ENCODE data around the gene DOCK2. TPM values are rescaled to one million over a fixed set of nuclear protein-coding genes. Genes with fewer than 3 reads are reported as not detected.
"Not testable (repeated sequence)": the region's sequence is repeated elsewhere in the genome, so short reads cannot be mapped to it uniquely, and the experiment has no call there.

DOCK2 gene
- total RNA-seq, 1 donor from 2014 or later = 108 TPM

DNA sequence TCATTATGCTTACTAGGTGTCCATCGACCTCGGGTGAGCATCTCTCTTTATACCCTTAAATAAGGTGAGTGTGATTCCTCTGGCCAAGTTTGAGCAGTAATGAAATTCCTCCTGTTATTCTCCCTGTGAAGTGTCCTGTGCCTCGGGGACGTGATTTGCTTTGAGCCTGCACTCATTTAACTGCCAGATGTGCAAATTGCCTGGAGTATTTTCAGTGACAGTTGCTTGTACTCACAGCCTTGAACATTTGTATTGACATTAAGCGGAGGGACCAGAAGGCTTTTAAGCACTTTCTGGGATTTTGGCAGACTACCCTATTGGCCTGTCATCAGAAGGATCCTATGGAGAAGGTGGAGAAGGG lies 126.9 kb downstream of the DOCK2 start:
- H3K36me3 ChIP-seq = peaks cover 20% of the 10 kb centered on the region
- DNase-seq (no peak), ATAC-seq (no peak)
- no peaks in the 10 kb centered on the region for H3K27me3 ChIP-seq (ENCODE audit: low read depth)
- intact Hi-C loops (cut with DNase I) = no loop called here
- no peaks in the 10 kb centered on the region for H3K9me3 ChIP-seq
- H3K27ac ChIP-seq = no peak overlapping the region
- no peak overlapping the region for H3K4me3 ChIP-seq
- TF ChIP-seq, protein P1, sequence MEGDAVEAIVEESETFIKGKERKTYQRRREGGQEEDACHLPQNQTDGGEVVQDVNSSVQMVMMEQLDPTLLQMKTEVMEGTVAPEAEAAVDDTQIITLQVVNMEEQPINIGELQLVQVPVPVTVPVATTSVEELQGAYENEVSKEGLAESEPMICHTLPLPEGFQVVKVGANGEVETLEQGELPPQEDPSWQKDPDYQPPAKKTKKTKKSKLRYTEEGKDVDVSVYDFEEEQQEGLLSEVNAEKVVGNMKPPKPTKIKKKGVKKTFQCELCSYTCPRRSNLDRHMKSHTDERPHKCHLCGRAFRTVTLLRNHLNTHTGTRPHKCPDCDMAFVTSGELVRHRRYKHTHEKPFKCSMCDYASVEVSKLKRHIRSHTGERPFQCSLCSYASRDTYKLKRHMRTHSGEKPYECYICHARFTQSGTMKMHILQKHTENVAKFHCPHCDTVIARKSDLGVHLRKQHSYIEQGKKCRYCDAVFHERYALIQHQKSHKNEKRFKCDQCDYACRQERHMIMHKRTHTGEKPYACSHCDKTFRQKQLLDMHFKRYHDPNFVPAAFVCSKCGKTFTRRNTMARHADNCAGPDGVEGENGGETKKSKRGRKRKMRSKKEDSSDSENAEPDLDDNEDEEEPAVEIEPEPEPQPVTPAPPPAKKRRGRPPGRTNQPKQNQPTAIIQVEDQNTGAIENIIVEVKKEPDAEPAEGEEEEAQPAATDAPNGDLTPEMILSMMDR (IDR thresholded peaks at IDR 0.05) = no peak
- H3K4me1 ChIP-seq = no peaks in the 10 kb centered on the region

DNA sequence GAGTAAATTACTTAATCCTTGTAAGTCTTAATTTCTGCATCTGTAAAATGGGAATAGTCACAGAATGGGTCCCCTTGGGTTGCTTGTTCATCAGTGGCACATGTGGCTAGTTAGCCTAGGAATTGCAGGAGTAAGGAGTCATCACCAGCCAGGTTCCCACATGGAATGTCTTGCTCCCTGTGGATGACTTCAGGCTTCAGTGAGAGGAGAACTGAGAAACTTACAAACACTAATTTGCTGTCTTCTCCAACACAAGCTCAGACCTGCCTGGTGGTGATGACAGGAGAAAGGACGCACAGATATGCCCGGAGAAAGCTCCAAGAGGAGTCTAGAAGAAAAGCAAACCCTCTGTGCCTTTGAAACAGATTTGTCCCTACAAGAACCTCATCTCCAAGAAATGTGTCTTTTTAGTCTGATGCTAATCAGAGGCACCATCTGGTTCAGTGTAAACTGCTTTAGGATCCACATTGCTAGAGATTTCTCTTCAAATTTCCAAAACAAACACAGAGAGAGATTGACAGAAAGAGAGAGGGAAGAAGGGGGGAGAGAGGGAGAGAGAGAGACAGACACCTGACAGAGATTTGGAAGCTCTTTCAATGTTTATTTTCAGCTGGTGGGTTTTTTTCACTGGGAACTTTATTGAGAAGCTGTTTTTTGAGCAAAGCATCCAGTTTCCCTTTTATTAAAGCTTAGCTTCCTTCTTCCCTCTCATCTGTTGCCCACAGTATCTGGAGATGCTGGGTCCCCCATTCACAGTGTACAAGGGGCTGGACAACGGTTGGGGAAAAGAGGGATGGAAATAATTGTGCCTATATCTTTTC lies 128.3 kb downstream of the DOCK2 start:
- DNase-seq = no peak
- no peaks in the 10 kb centered on the region for H3K9me3 ChIP-seq
- TF ChIP-seq, protein P1 (IDR thresholded peaks at IDR 0.05) = no peak
- no peaks in the 10 kb centered on the region for H3K27me3 ChIP-seq (ENCODE audit: low read depth)
- peaks cover 20% of the 10 kb centered on the region for H3K36me3 ChIP-seq
- H3K27ac ChIP-seq = no peak overlapping the region
- ATAC-seq = no peak
- H3K4me3 ChIP-seq = no peak overlapping the region
- intact Hi-C loops (cut with DNase I) = no loop called here
- H3K4me1 ChIP-seq = no peaks in the 10 kb centered on the region

DNA sequence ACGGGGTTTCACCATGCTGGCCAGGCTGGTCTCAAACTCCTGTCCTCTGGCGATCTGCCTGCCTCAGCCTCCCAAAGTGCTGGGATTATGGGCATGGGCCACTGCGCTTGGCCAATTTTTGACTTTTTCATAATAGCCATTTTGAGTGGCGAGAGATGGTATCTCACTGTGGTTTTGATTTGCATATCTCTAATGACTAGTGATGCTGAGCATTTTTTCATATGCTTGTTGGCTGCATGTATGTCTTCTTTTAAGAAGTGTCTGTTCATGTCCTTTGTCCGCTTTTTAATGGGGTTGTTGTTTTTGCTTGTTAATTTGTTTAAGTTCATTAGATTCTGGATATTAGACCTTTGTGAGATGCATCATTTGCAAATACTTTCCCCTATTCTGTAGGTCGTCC lies 129.9 kb downstream of the DOCK2 start:
- H3K36me3 ChIP-seq = peaks cover 16% of the 10 kb centered on the region
- DNase-seq; intact Hi-C loops (cut with DNase I); H3K9me3 ChIP-seq; H3K4me3 ChIP-seq; H3K27me3 ChIP-seq (ENCODE audit: low read depth); ATAC-seq; H3K4me1 ChIP-seq; H3K27ac ChIP-seq: not testable (repeated sequence)

DNA sequence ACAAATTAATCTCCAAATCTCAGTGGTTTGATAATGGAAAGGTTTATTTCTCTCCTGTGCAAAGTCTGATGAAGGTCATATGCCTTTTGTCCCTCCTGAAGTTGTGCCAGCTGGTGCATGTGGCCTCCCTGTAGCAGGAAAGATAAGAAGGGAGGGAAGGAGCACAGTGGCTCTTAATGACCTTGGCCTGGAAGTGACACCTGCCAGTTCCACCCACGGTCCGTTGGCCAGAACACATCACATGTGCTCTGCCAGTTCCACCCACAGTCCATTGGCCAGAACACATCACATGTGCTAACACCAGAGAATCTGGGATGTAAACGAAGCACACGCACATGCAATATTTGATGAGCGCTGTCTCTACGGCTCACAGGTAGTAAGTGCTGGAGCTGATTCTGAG lies 130.9 kb downstream of the DOCK2 start:
- intact Hi-C loops (cut with DNase I) = no loop called here
- no peak for ATAC-seq
- Histone ChIP-seq H3K27ac (no peak overlapping the region), H3K4me3 (no peak overlapping the region), H3K36me3 (peaks cover 7% of the 10 kb centered on the region), H3K4me1 (no peaks in the 10 kb centered on the region), H3K9me3 (no peaks in the 10 kb centered on the region), H3K27me3 (ENCODE audit: low read depth) (no peaks in the 10 kb centered on the region)
- TF ChIP-seq, protein P1 (IDR thresholded peaks at IDR 0.05) = no peak
- no peak for DNase-seq

DNA sequence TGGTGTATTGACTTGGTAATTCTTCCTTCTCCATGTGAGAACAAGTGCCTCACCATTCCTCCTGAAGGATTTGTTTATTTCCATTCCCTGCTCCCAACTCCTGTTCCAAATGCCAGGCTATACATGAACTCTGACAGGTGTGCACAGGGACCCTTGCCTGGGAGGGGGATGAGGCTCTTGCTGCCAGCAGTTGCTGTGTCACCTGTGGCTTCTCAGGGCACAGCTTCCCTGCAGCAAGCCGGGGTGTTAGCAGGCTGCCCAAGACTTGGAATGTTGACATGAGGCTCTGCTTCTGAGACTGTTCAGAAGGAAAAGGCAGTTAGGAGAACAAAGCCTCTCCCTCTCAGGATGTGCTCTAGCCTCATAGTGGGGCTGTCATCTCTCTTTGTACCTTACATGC lies 131.3 kb downstream of the DOCK2 start:
- Histone ChIP-seq H3K4me1 (no peaks in the 10 kb centered on the region), H3K27me3 (ENCODE audit: low read depth) (no peaks in the 10 kb centered on the region), H3K27ac (no peak overlapping the region), H3K36me3 (peaks cover 5% of the 10 kb centered on the region), H3K4me3 (no peak overlapping the region), H3K9me3 (no peaks in the 10 kb centered on the region)
- DNase-seq (no peak), ATAC-seq (no peak)
- TF ChIP-seq, protein P1 (IDR thresholded peaks at IDR 0.05) = no peak
- intact Hi-C loops (cut with DNase I) = no loop called here

DNA sequence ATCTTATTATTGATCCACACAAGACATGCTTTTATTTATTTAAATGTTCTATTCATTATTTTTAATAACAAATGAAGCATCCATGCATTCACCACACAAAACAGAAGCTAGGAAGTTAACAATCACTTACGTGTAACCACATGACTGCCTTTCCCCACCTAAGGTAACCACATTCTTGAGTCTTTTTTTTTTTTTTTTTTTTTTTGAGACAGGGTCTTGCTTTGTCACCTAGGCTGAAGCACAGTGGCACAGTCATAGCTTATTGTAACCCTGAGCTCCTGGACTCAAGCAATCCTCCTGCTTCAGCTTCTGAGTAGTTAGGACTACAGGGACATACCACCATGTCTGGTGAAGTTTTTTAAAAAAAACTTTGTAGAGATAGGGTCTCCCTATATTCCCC lies 133.0 kb downstream of the DOCK2 start:
- no peak for ATAC-seq
- H3K4me1 ChIP-seq = no peaks in the 10 kb centered on the region
- H3K27me3 ChIP-seq (ENCODE audit: low read depth) = no peaks in the 10 kb centered on the region
- no peaks in the 10 kb centered on the region for H3K9me3 ChIP-seq
- H3K27ac ChIP-seq = no peak overlapping the region
- intact Hi-C loops (cut with DNase I) = no loop called here
- TF ChIP-seq, protein P1 (IDR thresholded peaks at IDR 0.05) = no peak
- H3K4me3 ChIP-seq = no peak overlapping the region
- no peaks in the 10 kb centered on the region for H3K36me3 ChIP-seq
- no peak for DNase-seq
